Measurements from ENCODE around the gene GPLD1.
"Not testable (repeated sequence)": the region's sequence is repeated elsewhere in the genome, so short reads cannot be mapped to it uniquely, and the experiment has no call there.

The GPLD1 gene

GRCh38 chr6:24408719-24409410 lies 80.5 kb downstream of the GPLD1 start:
- DNase-seq: no peak

- no peak for DNase-seq
Observed at GRCh38 chr6:24405262-24405661, 84.1 kb downstream of the GPLD1 start.

- DNase-seq: no peak
Observed at GRCh38 chr6:24403501-24403824, 85.9 kb downstream of the GPLD1 start.

GRCh38 chr6:24402697-24403500 lies 86.5 kb downstream of the GPLD1 start, which contains the start of gene MRS2:
TSS of gene MRS2 (plus strand) at chr6:24402936. CDS start at chr6:24403047, 111 bp downstream.
- peak; percentile 68 for DNase-seq

GRCh38 chr6:24401458-24401857 lies 87.9 kb downstream of the GPLD1 start:
- no peak for DNase-seq

DNA sequence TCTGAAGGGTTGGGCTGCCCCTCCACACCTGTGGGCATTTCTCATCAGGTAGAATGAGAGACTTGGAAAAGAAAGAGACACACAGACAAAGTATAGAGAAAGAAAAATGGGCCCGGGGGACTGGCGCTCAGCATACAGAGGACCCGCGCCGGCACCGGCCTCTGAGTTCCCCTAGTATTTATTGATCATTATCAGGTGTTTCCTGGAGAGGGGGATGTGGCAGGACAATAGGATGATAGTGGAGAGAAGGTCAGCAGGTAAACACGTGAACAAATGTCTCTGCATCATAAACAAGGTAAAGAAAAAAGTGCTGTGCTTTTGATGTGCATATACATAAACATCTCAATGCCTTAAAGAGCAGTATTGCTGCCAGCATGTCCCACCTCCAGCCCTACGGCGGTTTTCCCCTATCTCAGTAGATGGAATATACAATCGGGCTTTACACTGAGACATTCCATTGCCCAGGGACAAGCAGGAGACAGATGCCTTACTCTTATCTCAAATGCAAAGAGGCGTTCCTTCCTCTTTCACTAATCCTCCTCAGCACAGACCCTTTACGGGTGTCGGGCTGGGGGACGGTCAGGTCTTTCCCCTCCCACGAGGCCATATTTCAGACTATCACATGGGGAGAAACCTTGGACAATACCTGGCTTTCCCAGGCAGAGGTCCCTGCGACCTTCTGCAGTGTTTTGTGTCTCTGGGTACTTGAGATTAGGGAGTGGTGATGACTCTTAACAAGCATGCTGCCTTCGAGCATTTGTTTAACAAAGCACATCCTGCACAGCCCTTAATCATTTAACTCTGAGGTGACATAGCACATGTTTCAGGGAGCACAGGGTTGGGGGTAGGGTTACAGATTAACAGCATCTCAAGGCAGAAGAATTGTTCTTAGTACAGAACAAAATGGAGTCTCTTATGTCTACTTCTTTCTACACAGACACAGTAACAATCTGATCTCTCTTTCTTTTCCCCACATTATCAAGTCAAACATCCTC lies 89.0 kb downstream of the GPLD1 start:
- DNase-seq: not testable (repeated sequence)

DNA sequence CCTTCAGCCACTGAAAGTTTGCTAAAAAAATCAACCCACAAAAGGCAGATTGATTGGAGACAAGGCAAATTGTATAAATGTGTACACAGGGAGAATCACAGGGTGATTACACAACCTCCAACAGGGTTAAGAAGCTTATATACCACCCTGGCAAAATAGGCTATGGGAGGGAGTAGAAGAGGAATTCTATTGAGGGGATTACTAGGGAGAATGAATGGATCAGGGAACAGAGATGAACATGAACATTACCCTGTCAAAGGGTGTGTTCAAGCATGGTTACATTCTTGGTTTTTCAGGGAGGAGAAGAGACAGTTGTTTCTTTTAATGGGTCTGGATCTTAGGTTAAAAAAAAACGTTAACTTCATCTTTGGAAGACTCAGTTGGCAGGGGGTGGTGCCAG lies 91.7 kb downstream of the GPLD1 start:
- DNase-seq: no peak

GRCh38 chr6:24396824-24397223 lies 92.6 kb downstream of the GPLD1 start:
- DNase-seq: no peak

- DNase-seq: peak; percentile 56
Observed at GRCh38 chr6:24394780-24395437, 94.5 kb downstream of the GPLD1 start.

DNA sequence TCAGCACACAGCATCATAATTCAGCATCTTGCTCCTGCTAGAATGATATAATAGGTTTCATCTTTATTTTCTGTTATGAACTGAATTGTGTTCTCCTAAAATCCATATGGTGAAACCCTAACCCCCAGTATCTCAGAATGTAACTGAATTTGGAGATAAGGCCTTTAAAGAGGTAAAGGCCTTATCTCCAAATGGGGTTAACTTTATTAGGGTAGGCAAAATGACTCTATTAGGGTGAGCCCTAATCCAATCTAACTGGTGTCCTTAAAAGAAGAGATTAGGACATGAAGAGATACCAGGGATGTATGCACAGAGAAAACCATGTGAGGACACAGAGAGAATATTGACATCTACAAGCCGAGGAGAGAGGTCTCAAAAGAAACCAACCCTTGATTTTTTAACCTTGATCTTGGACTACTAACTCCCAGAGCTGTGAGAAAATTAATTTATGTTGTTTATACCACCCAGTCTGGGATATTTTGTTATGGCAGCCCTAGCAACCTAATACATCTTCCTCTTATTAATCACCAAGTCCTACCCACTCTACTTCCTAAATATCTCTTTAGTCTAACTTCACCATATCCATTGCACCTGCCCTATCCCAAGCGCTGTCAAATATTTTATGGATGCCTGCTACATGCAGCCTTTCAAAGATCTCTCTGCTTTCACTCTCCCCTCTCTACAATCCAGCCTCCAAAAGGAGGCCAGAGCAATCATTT lies 95.2 kb downstream of the GPLD1 start:
- DNase-seq: no peak

- no peak for DNase-seq
Observed at GRCh38 chr6:24391756-24392405, 97.5 kb downstream of the GPLD1 start.

DNA sequence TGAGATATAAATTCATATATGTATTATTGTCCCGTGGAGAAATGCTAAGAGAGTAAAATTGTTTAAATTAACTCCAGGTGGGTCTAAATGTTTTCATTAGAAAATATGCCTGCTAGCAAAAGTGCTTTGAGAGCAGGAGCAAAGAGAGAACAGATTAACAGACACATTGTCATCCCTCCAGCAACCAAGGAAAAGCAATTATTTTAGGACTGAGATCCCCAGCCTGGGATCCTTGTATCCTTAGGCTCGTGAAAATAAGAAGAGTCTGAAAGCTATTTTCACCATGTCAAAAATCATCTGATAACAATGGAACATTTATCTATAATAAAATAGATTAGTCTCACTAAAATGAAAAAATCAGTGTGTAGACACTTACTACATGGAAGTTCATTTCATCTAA lies 98.2 kb downstream of the GPLD1 start:
- no peak for DNase-seq

DNA sequence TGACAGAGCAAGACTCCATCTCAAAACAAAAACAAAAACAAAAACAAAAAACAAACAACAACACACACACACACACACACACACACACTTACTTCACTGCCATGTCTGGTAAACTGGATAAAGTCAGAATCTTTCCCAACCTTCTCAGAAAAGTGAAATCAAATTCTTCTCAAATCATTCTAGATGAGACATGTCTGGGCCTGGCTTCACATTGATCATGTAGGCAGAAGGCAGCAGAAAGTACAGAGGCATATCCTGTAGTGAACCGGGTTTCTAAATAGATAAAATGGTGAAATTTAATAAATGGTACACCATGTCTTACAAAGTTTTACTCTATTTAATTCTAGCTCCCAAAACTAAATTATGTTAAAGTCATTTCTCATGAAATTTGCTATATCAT lies 101.6 kb downstream of the GPLD1 start:
- DNase-seq: no peak

- DNase-seq: no peak
Observed at GRCh38 chr6:24385536-24386269, 103.7 kb downstream of the GPLD1 start.

DNA sequence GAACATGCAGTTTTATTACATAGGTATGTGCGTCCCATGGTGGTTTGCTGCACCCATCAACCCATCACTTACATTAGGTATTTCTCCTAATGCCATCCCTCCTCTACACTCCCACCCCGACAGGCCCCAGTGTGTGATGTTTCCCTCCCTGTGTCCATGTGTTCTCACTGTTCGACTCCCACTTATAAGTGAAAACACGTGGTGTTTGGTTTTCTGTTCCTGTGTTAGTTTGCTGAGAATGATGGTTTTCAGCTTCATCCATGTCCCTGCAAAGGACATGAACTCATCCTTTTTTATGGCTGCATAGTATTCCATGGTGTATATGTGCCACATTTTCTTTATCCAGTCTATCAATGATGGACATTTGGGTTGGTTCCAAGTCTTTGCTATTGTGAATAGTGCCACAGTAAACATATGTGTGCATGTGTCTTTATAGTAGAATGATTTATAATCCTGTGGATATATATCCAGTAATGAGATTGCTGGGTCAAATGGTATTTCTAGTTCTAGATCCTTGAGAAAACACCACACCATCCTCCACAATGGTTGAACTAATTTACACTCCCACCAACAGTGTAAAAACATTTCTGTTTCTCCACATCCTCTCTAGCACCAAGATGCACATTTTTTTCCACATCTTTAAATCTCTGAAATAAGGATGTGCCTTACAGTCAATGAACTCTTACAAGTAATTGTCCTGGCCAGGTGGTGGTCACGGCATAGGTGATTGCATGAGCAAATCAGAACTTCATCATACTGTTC lies 104.8 kb downstream of the GPLD1 start:
- not testable (repeated sequence) for DNase-seq

DNA sequence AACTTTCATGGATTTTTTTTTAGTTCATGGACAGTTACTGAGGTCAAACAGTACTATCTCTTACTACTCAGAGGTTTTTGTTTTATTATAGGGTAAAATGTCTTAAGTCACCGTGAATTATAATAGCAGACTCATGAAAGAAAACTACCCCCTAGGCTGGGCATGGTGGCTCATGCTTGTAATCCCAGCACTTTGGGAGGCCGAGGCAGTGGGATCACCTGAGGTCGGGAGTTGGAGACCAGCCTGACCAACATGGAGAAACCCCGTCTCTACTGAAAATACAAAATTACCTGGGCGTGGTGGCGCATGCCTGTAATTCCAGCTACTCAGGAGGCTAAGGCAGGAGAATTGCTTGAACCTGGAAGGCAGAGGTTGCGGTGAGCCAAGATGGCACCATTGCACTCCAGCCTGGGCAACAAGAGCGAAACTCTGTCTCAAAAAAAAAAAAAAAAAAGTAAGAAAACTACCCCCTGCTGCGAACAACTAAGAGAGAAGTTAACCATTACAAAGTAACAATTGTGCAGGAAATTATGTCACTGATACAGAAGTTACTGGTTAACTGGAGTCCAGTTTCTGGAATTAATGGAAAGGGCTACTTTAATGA lies 106.4 kb downstream of the GPLD1 start:
- DNase-seq: not testable (repeated sequence)

- DNase-seq: no peak
Observed at GRCh38 chr6:24382220-24382540, 107.2 kb downstream of the GPLD1 start.

- DNase-seq: no peak
Observed at GRCh38 chr6:24381476-24382219, 107.7 kb downstream of the GPLD1 start.
